ENCODE results near the gene MYO1E.
"Not testable (repeated sequence)": the region's sequence is repeated elsewhere in the genome, so short reads cannot be mapped to it uniquely, and the experiment has no call there.

Gene MYO1E

GRCh38 chr15:59158701-59159034 lies 214.0 kb downstream of the MYO1E start:
- no peak for DNase-seq

DNA sequence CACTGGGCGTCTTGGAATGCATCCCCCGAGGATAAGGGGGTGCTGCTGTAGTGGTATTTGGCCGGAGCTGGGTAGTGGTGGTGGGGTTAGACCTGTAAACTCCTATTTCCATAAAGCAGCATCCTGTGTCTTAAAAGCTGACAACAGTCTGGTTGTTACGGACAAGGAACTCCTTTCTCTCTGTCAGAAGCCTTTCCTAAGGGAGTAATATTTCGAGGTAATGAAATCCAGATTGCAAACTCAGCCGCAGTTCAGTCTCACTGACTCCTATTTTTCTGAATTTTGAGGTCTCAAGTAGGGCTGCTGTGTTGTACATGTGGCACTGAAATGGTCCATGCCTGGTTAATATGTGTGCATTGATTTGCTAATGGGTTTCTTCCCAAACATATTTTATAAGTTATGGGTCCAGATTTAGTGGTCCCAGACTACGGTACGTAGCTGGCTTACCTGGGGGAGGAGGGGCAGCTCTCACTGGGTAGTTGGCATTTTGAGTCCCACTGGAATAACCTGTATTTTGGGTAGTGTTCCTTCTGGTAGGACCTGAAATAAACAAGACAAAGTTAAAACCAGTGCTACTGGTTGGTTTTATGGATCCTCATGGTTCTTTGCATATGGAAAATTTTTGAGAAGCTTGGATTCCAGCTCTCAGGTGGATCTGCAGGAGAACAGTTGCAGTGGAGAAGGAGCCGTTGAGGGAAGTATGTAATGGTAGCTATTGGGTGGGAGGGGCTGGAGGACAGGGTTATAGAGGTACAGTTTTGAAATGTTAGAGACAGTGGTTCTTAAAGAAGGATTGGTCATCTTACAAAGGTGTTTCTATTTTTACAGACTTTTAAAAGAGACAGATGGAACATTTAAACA lies 214.6 kb downstream of the MYO1E start:
- DNase-seq, result no peak

DNA sequence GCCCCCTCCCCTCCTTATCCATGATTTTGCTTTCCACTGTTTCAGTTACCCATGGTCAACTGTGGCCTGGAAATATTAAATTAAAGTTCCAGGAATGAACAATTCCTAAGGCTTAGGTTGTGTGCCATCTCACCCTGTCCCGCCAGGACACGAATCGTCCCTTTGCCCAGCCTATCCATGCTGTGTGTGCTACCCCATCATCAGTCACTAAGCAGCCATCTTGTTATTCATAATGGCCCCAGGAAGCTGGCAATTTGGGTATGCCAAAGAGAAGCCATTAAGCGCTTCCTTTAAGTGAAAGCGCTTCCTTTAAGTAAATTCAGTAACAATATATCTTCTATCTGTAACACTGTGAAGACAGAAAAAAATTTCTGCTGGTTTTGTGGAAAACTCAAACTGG lies 215.3 kb downstream of the MYO1E start:
- DNase-seq, result no peak

DNA sequence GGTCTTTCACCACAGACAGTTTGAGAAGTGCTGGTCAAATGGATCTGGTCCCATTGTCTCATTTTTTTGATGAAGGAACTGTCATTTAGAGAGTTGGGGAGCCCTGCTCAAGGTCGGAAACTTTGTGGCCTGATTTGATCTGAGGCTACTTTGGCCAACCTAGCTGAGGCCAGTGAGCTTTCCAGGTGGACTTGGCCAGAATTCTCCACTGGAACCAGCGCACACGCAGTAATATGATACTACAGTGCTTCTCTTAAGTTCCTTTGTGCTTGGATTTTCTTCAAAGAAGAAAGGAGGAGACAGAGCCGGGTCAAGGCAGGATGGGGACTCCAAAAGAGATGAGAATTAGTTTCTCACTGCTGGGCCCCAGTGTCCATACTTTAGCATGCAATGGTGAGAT lies 217.2 kb downstream of the MYO1E start:
- DNase-seq, result no peak

- no peak for DNase-seq
These were observed 218.4 kb downstream of the MYO1E start for GRCh38 chr15:59154243-59154642.

- DNase-seq, result no peak
These were observed 219.2 kb downstream of the MYO1E start for GRCh38 chr15:59153466-59153865.

DNA sequence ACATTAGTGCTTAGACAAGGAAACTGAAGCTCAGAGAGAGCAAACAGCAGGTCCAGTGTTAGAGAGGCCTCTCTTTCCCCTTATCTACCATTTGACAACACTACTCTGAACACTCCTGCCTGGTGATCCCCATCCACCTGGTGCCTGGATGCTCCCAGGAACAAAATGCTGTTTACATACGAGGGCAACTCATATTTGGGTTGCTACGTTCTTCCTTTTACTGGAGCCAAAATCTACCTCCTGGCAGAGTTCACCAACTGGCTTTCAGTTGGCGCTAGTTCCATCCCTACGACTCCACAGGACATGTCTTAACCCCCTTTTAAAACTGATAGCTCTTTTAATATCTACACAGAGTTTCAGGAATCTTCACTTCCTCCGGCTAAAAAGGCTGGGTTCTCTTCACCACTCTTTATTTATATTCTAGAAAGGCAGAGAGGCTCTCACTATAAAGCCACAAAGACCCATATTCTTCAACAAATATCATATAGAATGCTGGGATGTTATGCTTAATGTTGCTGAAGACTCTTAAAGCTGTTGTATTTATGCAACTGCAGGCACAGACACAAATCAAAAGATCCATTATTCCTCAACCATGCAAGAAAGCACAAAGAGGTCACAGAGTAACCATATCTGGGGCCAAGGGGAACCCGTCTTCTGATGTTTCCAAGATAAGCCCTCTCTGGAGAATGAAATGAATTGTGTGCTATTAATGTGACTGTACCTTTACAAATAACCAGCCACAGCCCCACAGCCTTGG lies 219.8 kb downstream of the MYO1E start:
- no peak for DNase-seq

DNA sequence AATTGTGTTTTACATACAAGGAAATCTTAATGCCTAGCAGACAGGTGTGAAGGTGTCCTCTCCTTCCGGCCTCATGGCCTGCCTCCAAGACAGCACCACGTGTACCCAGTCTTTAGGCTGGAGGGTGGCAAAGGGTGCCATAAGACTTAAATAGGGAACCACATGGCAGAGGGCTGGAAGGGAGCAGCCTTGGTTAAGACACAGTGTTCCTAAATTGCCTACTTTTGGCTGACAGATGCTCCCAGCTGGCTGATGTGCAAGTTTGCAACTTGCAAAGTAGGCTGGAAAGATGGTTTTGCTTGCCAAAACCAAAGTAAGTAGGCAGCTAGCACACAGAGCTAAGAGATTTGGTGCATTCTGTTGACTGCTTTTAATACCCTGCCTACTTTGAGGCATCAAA lies 222.5 kb downstream of the MYO1E start:
- DNase-seq, result no peak

GRCh38 chr15:59148153-59148833 lies 224.4 kb downstream of the MYO1E start:
- no peak for DNase-seq

GRCh38 chr15:59147666-59148065 lies 225.0 kb downstream of the MYO1E start:
- DNase-seq, result no peak

DNA sequence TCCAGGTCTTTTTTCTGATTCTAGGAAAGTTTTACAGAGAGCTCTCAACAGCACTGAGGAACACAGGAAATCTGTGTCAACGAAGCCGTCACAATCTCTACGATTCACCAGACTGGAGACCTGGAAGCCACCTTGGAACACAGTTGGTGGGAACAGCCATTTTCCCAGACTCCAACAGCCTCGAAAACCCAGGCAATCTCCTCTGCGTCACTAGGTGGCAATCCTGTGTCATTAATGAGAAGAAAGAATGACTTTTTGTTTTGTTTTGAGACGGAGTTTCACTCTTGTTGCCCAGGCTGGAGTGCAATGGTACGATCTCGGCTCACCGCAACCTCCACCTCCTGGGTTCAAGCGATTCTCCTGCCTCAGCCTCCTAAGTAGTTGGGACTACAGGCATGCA lies 228.1 kb downstream of the MYO1E start:
- not testable (repeated sequence) for DNase-seq

GRCh38 chr15:59143281-59143680 lies 229.4 kb downstream of the MYO1E start:
- DNase-seq, result no peak

GRCh38 chr15:59140422-59141226 lies 232.0 kb downstream of the MYO1E start:
- no peak for DNase-seq

DNA sequence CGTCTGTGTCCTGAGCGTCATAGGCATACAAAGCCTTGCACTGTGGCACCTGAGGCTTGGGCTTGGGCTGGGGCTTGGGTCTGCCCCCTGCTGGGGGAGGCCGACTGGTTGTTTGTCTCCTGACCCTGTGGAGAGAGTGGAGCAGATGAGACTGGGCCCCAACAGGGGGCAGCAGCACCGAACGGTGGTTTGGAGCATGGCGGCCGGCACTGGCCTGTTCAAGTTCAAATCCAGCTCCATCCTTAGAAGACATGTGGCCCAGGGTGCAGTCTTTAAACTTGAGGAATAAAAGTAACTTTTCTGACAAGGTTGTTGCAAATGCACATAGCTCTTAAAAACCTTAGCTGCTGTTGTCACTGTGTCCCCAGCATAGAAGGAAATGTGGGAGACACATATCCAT lies 234.4 kb downstream of the MYO1E start:
- DNase-seq, result peak; percentile 55

DNA sequence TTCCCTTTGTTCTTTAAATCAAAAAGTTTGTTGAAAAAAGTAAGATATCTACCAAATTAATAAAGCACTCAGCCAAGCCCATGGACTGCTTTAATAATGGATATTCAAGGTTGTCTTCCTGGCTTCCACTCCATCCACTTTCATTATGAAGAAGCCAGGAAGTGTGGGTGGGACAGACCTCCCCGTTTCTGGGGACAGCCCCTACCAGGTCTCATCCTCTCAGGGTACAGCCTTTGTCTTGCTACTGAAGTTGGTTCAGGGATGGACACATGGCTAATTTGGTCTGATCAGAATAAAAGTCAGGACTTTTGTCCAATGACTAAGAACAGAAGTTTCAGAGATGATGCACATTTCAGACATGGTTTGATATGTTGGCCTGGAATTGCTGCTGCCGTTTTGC lies 235.1 kb downstream of the MYO1E start:
- no peak for DNase-seq

DNA sequence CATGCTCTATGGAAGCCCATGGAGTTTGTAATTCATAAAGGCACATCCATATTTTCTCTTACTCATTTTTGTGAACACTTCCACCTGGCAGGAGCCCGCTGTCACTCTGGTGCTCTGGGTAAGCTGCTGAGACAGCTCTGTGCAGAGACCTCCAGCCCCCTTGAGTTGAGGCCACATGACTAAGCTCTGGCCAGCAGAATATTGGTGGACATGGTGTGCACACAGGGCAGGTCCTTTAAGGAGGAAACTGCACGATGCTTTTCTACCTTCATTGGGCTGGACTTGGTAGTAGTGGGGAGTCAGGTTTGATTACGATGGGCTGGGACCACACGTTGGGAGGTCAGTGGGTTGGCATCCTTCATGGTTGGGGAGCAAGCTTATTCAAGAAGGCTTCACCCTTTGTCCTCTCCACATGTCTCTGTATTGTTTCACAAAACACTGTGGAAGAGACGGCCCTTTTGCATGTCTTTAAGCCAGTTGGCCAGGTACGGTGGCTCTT lies 238.7 kb downstream of the MYO1E start:
- DNase-seq, result no peak

DNA sequence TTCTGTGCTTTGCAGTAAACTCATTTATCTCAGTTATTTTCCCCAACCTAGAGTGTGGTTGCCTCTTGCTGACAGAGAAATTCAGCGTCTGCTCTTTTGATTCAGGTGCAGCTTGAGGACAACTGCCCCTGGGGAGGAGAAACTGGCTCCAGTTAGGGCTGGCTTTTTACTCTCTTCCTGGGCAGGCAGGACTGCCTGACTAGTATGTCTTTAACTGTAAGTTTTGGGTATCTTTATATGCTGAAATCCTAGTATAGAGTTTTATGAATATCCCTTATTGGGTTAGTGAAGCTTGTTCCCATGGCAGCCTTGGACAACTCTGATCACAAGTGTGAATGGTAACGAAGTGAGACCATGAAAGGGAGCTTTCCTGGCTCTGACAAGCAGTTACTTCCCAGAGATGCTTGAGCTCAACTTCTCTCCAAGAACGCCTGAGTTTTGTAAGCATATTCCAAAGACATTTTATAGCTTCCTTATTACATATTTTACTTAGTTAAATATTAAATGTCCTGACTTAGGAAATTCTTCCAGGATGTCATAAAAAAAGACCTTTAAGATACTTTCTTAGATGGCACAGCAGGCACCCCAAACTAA lies 240.6 kb downstream of the MYO1E start:
- no peak for DNase-seq

GRCh38 chr15:59131456-59131855 lies 241.2 kb downstream of the MYO1E start:
- no peak for DNase-seq

DNA sequence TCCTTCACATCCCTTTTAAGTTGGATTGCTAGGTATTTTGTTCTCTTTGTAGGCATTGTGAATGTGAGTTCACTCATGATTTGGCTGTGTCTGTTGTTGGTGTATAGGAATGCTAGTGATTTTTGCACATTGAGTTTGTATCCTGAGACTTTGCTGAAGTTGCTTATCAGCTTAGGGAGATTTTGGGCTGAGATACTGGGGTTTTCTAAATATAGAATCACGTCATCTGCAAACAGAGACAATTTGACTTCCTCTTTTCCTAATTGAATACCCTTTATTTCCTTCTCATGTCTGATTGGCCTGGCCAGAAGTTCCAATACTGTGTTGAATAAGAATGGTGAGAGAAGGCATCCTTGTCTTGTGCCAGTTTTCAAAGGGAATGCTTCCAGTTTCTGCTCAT lies 245.4 kb downstream of the MYO1E start:
- not testable (repeated sequence) for DNase-seq

DNA sequence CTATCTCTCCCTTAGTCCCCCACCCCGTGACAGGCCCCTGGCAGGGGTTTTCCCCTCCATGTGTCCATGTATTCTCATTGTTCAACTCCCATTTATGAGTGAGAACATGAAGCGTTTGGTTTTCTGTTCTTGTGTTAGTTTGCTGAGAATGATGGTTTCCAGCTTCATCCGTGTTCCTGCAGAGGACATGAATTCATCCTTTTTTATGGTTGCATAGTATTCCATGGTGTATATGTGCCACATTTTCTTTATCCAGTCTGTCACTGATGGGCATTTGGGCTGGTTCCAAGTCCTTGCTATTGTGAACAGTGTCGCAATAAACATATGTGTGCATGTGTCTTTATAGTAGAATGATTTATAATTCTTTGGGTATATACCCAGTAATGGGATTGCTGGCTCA lies 247.0 kb downstream of the MYO1E start:
- not testable (repeated sequence) for DNase-seq

GRCh38 chr15:59124261-59124660 lies 248.4 kb downstream of the MYO1E start:
- no peak for DNase-seq

GRCh38 chr15:59120937-59121336 lies 251.7 kb downstream of the MYO1E start:
- DNase-seq, result no peak
